CD4-positive, alpha-beta T cell (primary cell): ENCODE results near the gene EIPR1. TPM values are rescaled to one million over a fixed set of nuclear protein-coding genes. Genes with fewer than 3 reads are reported as not detected.

Experiments used
- ATAC-seq: fragments of 200-7000 bp; cut with Tn5 transposase; one replicate; pipeline ENCODE4 v1.10.0; 2022; ENCODE audit warnings: mild to moderate bottlenecking; ENCODE audit not compliant: poor library complexity
- CTCF ChIA-PET: fragments of 350-600 bp; sonication (Branson Sonifier 250); formaldehyde crosslinking; loops from one replicate; lab custom pipeline; 2021; ENCODE audit warnings: antibody characterized with exemption, inconsistent platforms; lab: Charles Lee
- POLR2A ChIA-PET: fragments of 350-600 bp; sonication (Branson Sonifier 250); formaldehyde crosslinking; loops from one replicate; lab custom pipeline; 2021; ENCODE audit warnings: antibody characterized with exemption, inconsistent platforms; lab: Charles Lee
- DNase-seq, 14 experiments: peaks; one replicate each; pipeline ENCODE4 v3.0.0-alpha.2; 2013 to 2020; ENCODE audit warnings: mixed read lengths in 2 of 14
- H3K27ac ChIP-seq, 2 donors: one replicate each; pipeline versions ENCODE4 v1.5.1 to v1.7.0; 2013; ENCODE audit warnings: low read length in 2 of 2, low read depth in 1 of 2, mild to moderate bottlenecking in 1 of 2
- H3K27me3 ChIP-seq, 2 experiments: 1 replicate in 1 of 2; 2 replicates in 1 of 2; pipeline versions ENCODE4 v1.6.1 to v1.7.0; 2013; ENCODE audit warnings: low read length in 2 of 2, control low read depth in 1 of 2, mild to moderate bottlenecking in 1 of 2, moderate library complexity in 1 of 2; ENCODE audit not compliant: insufficient read depth in 2 of 2, control insufficient read depth in 1 of 2
- H3K36me3 ChIP-seq: one replicate; pipeline ENCODE4 v1.6.1; 2013; ENCODE audit warnings: low read length, control low read depth; ENCODE audit not compliant: insufficient read depth
- H3K4me1 ChIP-seq: one replicate; pipeline ENCODE4 v1.6.1; 2013; ENCODE audit warnings: low read length, control low read depth; ENCODE audit not compliant: insufficient read depth
- H3K4me3 ChIP-seq: one replicate; pipeline ENCODE4 v1.5.1; 2013; ENCODE audit warnings: mild to moderate bottlenecking, low read length, moderate library complexity
- H3K9me3 ChIP-seq, 2 experiments: 1 replicate in 1 of 2; 2 replicates in 1 of 2; pipeline versions ENCODE4 v1.6.1 to v1.7.0; 2013; ENCODE audit warnings: low read length in 2 of 2, mild to moderate bottlenecking in 2 of 2, control low read depth in 1 of 2, moderate library complexity in 1 of 2; ENCODE audit not compliant: control insufficient read depth in 1 of 2, insufficient read depth in 1 of 2
- H3K27ac Mint-ChIP-seq: one replicate; pipeline ENCODE4 v1.8.0; 2020; ENCODE audit warnings: mixed read lengths
- H3K27me3 Mint-ChIP-seq: one replicate; pipeline ENCODE4 v1.8.0; 2021; ENCODE audit warnings: mixed read lengths
- H3K36me3 Mint-ChIP-seq: one replicate; pipeline ENCODE4 v1.8.0; 2021; ENCODE audit warnings: low read depth, mixed read lengths
- H3K4me1 Mint-ChIP-seq: one replicate; pipeline ENCODE4 v1.8.0; 2021; ENCODE audit warnings: low read depth, mixed read lengths
- H3K4me3 Mint-ChIP-seq: one replicate; pipeline ENCODE4 v1.8.0; 2020; ENCODE audit warnings: mild to moderate bottlenecking, mixed read lengths
- H3K9me3 Mint-ChIP-seq: one replicate; pipeline ENCODE4 v1.8.0; 2020; ENCODE audit warnings: mixed read lengths
- intact Hi-C, 2 experiments: fragments of 100-400 bp; cut with DNase I in 1 of 2; cut with micrococcal nuclease in 1 of 2; formaldehyde crosslinking; loops; one replicate each; pipeline versions ENCODE4 v1.15.1 to v1.9.0; 2023 to 2025; cut with DNase I, micrococcal nuclease
- total RNA-seq, 174 experiments: library from RNA in 2 of 174; stranded (reverse) in 2 of 174; gene quantifications; one replicate each; pipeline ENCODE4 v1.2.3 and lab custom pipeline; 2021 to 2026
- TF ChIP-seq, protein P1 (sequence below): fragments of 200-600 bp; IDR thresholded peaks from one replicate; pipeline ENCODE4 v1.8.0; 2022; ENCODE audit warnings: antibody characterized with exemption, mild to moderate bottlenecking

The EIPR1 gene
- total RNA-seq, 2 experiments from 2014 or later, result 11.0 to 12.4 TPM

DNA sequence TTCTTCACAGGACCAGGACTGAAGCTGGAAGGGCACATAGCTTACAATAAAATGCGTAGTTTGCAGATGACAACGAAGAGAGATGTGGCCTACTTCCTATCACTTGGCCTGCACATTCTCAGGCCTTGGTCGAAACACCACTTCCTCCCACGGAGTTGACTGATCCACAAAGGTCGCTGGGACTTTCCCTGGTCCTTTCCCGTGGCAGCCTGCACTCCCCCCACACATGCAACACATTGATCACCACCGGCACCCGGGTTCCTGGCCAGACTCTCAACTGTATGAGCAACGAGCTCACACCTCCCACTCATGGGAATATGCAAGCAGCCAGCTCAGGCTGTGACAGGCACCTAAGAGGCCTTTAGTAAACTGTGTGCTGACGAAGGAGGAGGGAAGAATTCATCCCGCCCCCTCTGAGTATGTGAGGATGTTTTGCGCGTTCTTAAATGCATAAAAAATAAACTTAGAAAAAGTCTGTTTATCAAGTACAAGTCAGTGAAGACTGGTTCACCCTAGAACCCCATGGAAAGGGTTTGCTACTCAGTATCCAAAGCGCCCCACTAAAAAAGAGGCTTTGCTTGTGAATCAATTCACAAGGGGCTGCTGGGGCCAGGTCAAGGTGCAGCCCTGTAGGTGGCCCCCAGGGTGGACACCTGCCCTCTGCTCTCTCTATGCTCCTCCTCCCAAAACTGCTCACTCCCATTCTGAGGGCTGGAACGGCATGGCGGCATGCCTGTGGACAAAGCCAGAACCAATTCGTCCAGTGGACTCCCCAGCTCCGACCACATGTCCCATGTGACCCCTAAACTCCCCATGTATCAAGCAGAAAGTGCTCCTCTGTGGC, 154.3 kb downstream of the EIPR1 start:
- H3K4me1 Mint-ChIP-seq, result peaks cover 38% of the 10 kb centered on the region
- H3K27me3 ChIP-seq, result no peaks in the 10 kb centered on the region
- TF ChIP-seq, protein P1, sequence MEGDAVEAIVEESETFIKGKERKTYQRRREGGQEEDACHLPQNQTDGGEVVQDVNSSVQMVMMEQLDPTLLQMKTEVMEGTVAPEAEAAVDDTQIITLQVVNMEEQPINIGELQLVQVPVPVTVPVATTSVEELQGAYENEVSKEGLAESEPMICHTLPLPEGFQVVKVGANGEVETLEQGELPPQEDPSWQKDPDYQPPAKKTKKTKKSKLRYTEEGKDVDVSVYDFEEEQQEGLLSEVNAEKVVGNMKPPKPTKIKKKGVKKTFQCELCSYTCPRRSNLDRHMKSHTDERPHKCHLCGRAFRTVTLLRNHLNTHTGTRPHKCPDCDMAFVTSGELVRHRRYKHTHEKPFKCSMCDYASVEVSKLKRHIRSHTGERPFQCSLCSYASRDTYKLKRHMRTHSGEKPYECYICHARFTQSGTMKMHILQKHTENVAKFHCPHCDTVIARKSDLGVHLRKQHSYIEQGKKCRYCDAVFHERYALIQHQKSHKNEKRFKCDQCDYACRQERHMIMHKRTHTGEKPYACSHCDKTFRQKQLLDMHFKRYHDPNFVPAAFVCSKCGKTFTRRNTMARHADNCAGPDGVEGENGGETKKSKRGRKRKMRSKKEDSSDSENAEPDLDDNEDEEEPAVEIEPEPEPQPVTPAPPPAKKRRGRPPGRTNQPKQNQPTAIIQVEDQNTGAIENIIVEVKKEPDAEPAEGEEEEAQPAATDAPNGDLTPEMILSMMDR, result no peak
- ChIA-PET POLR2A (interaction anchor here (2.0 to 2.4 kb wide), 2 partner anchors 15 to 20 kb away, joined by 8 to 11 read pairs; no protein-coding TSS in a partner anchor), CTCF (interaction anchor here (1.0 kb wide), 1 partner anchor 80 kb away, joined by 4 read pairs; no protein-coding TSS in a partner anchor)
- peaks cover 10% of the 10 kb centered on the region for H3K9me3 Mint-ChIP-seq
- H3K36me3 ChIP-seq, result no peaks in the 10 kb centered on the region
- no peak overlapping the region for H3K4me3 Mint-ChIP-seq
- peak overlapping the region; percentile 52 to 92 for H3K27ac ChIP-seq
- H3K9me3 ChIP-seq, result peaks cover 0 to 16% of the 10 kb centered on the region in 2 experiments
- peak; percentile 70 for ATAC-seq
- no peak overlapping the region for H3K4me3 ChIP-seq
- intact Hi-C loops, result loop anchor here in 1 of 2 experiments (1.0 to 2.0 kb wide), 2 partner anchors 19 to 80 kb away; no protein-coding TSS in a partner anchor
- H3K36me3 Mint-ChIP-seq, result peaks cover 23% of the 10 kb centered on the region
- DNase-seq, result peak in 13 of 14 experiments; percentile 14 to 93 (median 56)
- H3K4me1 ChIP-seq, result peaks cover 31% of the 10 kb centered on the region
- peak overlapping the region; percentile 92 for H3K27ac Mint-ChIP-seq
- H3K27me3 Mint-ChIP-seq, result no peaks in the 10 kb centered on the region

DNA sequence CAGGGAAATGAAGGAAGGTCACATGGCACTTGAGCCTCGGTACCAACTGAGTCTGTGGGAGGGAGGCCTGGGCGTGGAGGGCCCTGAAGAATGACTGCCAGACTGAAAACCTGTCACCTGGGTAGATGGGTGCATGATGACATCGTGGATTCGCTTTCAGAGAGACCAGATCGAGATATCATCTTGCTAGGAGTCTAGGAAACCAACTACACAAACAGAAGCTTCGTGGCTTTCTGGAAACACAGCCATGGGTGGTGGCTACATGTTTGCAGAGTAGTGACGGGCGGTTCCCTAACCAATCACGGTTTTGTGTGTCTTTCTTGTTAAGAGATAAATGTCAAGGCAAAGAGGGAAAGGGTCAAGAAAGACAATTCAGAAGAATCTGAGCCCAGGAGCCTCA, 155.0 kb downstream of the EIPR1 start:
- H3K4me1 Mint-ChIP-seq, result peaks cover 41% of the 10 kb centered on the region
- Histone ChIP-seq H3K4me1 (peaks cover 34% of the 10 kb centered on the region), H3K4me3 (no peak overlapping the region), H3K27ac (peak overlapping the region; percentile 52 to 92), H3K36me3 (no peaks in the 10 kb centered on the region), H3K9me3 (peaks cover 0 to 12% of the 10 kb centered on the region in 2 experiments), H3K27me3 (no peaks in the 10 kb centered on the region)
- H3K27ac Mint-ChIP-seq, result peak overlapping the region; percentile 92
- no peaks in the 10 kb centered on the region for H3K27me3 Mint-ChIP-seq
- peaks cover 16% of the 10 kb centered on the region for H3K36me3 Mint-ChIP-seq
- peak overlapping the region; percentile 39 for H3K4me3 Mint-ChIP-seq
- TF ChIP-seq, protein P1, result no peak
- H3K9me3 Mint-ChIP-seq, result peaks cover 10% of the 10 kb centered on the region
- intact Hi-C loops, result loop anchor here in 1 of 2 experiments (1.0 to 2.0 kb wide), 2 partner anchors 20 to 81 kb away; no protein-coding TSS in a partner anchor
- ChIA-PET CTCF (interaction anchor here (1.0 kb wide), 1 partner anchor 81 kb away, joined by 4 read pairs; no protein-coding TSS in a partner anchor), POLR2A (interaction anchor here (2.0 to 2.4 kb wide), 2 partner anchors 14 to 20 kb away, joined by 8 to 11 read pairs; no protein-coding TSS in a partner anchor)
- ATAC-seq (peak; percentile 81), DNase-seq (peak in 10 of 14 experiments; percentile 13 to 90 (median 54))

DNA sequence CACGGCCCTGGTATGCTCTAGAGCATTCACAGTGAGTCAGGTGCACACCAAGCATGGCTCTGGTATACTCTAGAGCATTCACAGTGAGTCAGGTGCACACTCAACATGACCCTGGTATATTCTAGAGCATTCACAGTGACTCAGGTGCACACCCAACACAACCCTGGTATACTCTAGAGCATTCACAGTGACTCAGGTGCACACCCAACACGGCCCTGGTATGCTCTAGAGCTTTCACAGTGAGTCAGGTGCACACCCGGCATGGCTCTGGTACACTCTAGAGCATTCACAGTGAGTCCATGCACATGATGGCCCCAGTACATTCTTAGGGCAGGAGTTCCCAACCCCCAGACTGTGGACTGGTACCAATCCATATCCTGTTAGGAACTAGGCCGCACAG, 158.1 kb downstream of the EIPR1 start:
- no peak overlapping the region for H3K4me3 ChIP-seq
- Mint-ChIP-seq H3K4me1 (peaks cover 50% of the 10 kb centered on the region), H3K36me3 (peaks cover under 1% of the 10 kb centered on the region), H3K27me3 (no peaks in the 10 kb centered on the region), H3K27ac (peak overlapping the region; percentile 68), H3K4me3 (no peak overlapping the region), H3K9me3 (peaks cover 7% of the 10 kb centered on the region)
- CTCF ChIA-PET, result no interaction called here
- H3K27ac ChIP-seq, result no peak overlapping the region
- intact Hi-C loops, result no loop called here
- ATAC-seq (no peak), DNase-seq (no peak)
- H3K9me3 ChIP-seq, result peaks cover 0 to 6% of the 10 kb centered on the region in 2 experiments
- POLR2A ChIA-PET, result no interaction called here
- H3K27me3 ChIP-seq, result no peaks in the 10 kb centered on the region
- TF ChIP-seq, protein P1, result no peak
- H3K4me1 ChIP-seq, result peaks cover 38% of the 10 kb centered on the region
- no peaks in the 10 kb centered on the region for H3K36me3 ChIP-seq
